Measurements from ENCODE around the gene GPRC5A. TPM values are rescaled to one million over a fixed set of nuclear protein-coding genes. Genes with fewer than 3 reads are reported as not detected.

The GPRC5A gene
- total RNA-seq, 1 experiment from 2014 or later: 468 TPM

DNA sequence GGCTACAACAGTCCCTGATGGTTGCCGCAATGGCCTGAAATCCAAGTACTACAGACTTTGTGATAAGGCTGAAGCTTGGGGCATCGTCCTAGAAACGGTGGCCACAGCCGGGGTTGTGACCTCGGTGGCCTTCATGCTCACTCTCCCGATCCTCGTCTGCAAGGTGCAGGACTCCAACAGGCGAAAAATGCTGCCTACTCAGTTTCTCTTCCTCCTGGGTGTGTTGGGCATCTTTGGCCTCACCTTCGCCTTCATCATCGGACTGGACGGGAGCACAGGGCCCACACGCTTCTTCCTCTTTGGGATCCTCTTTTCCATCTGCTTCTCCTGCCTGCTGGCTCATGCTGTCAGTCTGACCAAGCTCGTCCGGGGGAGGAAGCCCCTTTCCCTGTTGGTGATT is 16.9 kb downstream of the GPRC5A start:
- peaks cover 42% of the 10 kb centered on the region for H3K4me1 ChIP-seq (replicated peaks; ENCODE audit: insufficient read depth)

DNA sequence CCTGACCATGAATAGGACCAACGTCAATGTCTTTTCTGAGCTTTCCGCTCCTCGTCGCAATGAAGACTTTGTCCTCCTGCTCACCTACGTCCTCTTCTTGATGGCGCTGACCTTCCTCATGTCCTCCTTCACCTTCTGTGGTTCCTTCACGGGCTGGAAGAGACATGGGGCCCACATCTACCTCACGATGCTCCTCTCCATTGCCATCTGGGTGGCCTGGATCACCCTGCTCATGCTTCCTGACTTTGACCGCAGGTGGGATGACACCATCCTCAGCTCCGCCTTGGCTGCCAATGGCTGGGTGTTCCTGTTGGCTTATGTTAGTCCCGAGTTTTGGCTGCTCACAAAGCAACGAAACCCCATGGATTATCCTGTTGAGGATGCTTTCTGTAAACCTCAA is 17.3 kb downstream of the GPRC5A start:
- POLR2A ChIA-PET (ENCODE audit: unreplicated experiment): no interaction called here
- H3K4me1 ChIP-seq (replicated peaks; ENCODE audit: insufficient read depth): peaks cover 42% of the 10 kb centered on the region
- H3K36me3 ChIP-seq (ENCODE audit: low read depth): peaks cover 79% of the 10 kb centered on the region
- H3K4me3 ChIP-seq: peak overlapping the region; percentile 3; the same call in 1 of the 2 replicates
- H3K9me3 ChIP-seq (ENCODE audit: insufficient read depth, low read depth): no peaks in the 10 kb centered on the region
- H3K79me2 ChIP-seq (ENCODE audit: low read depth): peaks cover 100% of the 10 kb centered on the region
- H3K4me2 ChIP-seq: peak overlapping the region; percentile 48
- no peaks in the 10 kb centered on the region for H3K27me3 ChIP-seq (ENCODE audit: insufficient read depth, low read depth)
- no peak overlapping the region for H2AFZ ChIP-seq
- DNase-seq: no peak
- peak overlapping the region; percentile 38 for H3K27ac ChIP-seq
- H3F3A ChIP-seq (ENCODE audit: insufficient read depth, low read depth): peaks cover 97% of the 10 kb centered on the region
- H4K20me1 ChIP-seq (ENCODE audit: insufficient read depth): peaks cover 100% of the 10 kb centered on the region
- BruUV-seq (replicated peaks): no TSS peak
- intact Hi-C loops (cut with micrococcal nuclease; ENCODE audit: unreplicated experiment): no loop called here
- TF ChIP-seq, protein P1, sequence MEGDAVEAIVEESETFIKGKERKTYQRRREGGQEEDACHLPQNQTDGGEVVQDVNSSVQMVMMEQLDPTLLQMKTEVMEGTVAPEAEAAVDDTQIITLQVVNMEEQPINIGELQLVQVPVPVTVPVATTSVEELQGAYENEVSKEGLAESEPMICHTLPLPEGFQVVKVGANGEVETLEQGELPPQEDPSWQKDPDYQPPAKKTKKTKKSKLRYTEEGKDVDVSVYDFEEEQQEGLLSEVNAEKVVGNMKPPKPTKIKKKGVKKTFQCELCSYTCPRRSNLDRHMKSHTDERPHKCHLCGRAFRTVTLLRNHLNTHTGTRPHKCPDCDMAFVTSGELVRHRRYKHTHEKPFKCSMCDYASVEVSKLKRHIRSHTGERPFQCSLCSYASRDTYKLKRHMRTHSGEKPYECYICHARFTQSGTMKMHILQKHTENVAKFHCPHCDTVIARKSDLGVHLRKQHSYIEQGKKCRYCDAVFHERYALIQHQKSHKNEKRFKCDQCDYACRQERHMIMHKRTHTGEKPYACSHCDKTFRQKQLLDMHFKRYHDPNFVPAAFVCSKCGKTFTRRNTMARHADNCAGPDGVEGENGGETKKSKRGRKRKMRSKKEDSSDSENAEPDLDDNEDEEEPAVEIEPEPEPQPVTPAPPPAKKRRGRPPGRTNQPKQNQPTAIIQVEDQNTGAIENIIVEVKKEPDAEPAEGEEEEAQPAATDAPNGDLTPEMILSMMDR (conservative IDR thresholded peaks at IDR 0.05): no peak
- no peak for TF ChIP-seq EZH2 (IDR thresholded peaks at IDR 0.05; ENCODE audit: low read depth)
- H3K9me2 ChIP-seq (ENCODE audit: insufficient read depth): no peaks in the 10 kb centered on the region
- CTCF ChIA-PET: interaction anchor here (0.6 kb wide), 1 partner anchor 11 kb away, joined by 8 read pairs; no protein-coding TSS in a partner anchor

More for the DNA sequence above, 16.9 kb downstream of the GPRC5A start:
- peaks cover 97% of the 10 kb centered on the region for H3F3A ChIP-seq (ENCODE audit: insufficient read depth, low read depth)
- H3K4me2 ChIP-seq: no peak overlapping the region
- peaks cover 100% of the 10 kb centered on the region for H3K79me2 ChIP-seq (ENCODE audit: low read depth)
- no TSS peak for BruUV-seq (replicated peaks)
- ChIA-PET POLR2A (ENCODE audit: unreplicated experiment) (interaction anchor here (0.7 kb wide), 1 partner anchor 195 kb away, joined by 3 read pairs; no protein-coding TSS in a partner anchor), CTCF (interaction anchor here (0.6 kb wide), 1 partner anchor 11 kb away, joined by 8 read pairs; no protein-coding TSS in a partner anchor)
- TF ChIP-seq, protein P1 (conservative IDR thresholded peaks at IDR 0.05): no peak
- TF ChIP-seq EZH2 (IDR thresholded peaks at IDR 0.05; ENCODE audit: low read depth): no peak
- H3K9me2 ChIP-seq (ENCODE audit: insufficient read depth): no peaks in the 10 kb centered on the region
- no peak overlapping the region for H3K4me3 ChIP-seq
- intact Hi-C loops (cut with micrococcal nuclease; ENCODE audit: unreplicated experiment): no loop called here
- no peak overlapping the region; the same call in 1 of the 2 replicates for H3K27ac ChIP-seq
- no peak overlapping the region for H2AFZ ChIP-seq
- H3K27me3 ChIP-seq (ENCODE audit: insufficient read depth, low read depth): no peaks in the 10 kb centered on the region
- H3K9me3 ChIP-seq (ENCODE audit: insufficient read depth, low read depth): no peaks in the 10 kb centered on the region
- peaks cover 79% of the 10 kb centered on the region for H3K36me3 ChIP-seq (ENCODE audit: low read depth)
- DNase-seq: peak in 1 of 2 experiments; percentile 25
- peaks cover 100% of the 10 kb centered on the region for H4K20me1 ChIP-seq (ENCODE audit: insufficient read depth)

DNA sequence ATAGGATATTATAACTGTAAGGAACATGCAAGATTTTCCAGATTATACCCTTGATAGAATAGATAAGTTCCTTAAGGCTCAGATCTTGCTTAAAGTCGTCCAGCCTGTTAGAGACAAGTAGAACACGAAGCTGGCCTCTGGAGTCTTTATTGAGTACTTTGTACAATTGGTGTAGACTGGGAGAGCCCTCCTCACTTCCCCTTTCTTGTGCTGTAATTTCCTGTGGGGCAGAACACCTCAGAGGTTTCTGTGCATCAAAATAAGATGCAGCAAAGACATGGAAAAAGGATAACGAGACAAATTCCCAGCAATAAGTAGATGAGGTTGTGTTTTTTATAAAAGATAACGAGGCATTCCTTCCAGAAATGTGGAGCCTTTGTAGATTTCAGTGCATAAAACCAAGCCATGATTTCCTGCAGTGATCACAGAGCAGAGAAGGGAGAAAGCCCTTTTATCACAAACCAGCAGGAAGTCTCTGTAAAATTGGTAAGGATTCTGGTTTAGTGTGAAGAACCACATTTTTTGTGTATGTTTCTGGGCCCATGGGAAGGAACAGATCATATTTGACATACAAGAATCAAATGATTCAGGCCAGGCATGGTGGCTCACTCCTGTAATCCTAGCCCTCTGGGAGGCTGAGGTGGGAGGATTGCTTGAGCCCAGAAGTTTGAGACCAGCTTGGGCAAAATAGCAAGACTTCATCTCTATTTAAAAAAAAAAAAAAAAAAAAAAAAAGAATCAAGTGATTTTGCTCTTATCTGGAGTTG is 18.0 kb downstream of the GPRC5A start:
- CTCF ChIA-PET: interaction anchor here (0.6 to 1.1 kb wide), 2 partner anchors 28 to 97 kb away, joined by 3 to 5 read pairs; no protein-coding TSS in a partner anchor
- Histone ChIP-seq H2AFZ (no peak overlapping the region), H3K9me2 (ENCODE audit: insufficient read depth) (no peaks in the 10 kb centered on the region), H3K4me2 (peak overlapping the region; percentile 48), H3K4me1 (replicated peaks; ENCODE audit: insufficient read depth) (peaks cover 35% of the 10 kb centered on the region), H3K27ac (peak overlapping the region; percentile 38), H3K9me3 (ENCODE audit: insufficient read depth, low read depth) (no peaks in the 10 kb centered on the region), H3F3A (ENCODE audit: insufficient read depth, low read depth) (peaks cover 99% of the 10 kb centered on the region), H4K20me1 (ENCODE audit: insufficient read depth) (peaks cover 100% of the 10 kb centered on the region), H3K79me2 (ENCODE audit: low read depth) (peaks cover 100% of the 10 kb centered on the region), H3K27me3 (ENCODE audit: insufficient read depth, low read depth) (no peaks in the 10 kb centered on the region), H3K36me3 (ENCODE audit: low read depth) (peaks cover 78% of the 10 kb centered on the region), H3K4me3 (peak overlapping the region; percentile 3; the same call in 1 of the 2 replicates)
- TF ChIP-seq, protein P1 (conservative IDR thresholded peaks at IDR 0.05): no peak
- no peak for TF ChIP-seq EZH2 (IDR thresholded peaks at IDR 0.05; ENCODE audit: low read depth)
- peak in 1 of 2 experiments; percentile 30 for DNase-seq
- no TSS peak for BruUV-seq (replicated peaks)
- intact Hi-C loops (cut with micrococcal nuclease; ENCODE audit: unreplicated experiment): no loop called here
- POLR2A ChIA-PET (ENCODE audit: unreplicated experiment): interaction anchor here (0.7 kb wide), 1 partner anchor 251 kb away, joined by 4 read pairs; no protein-coding TSS in a partner anchor
